GM12878 (cell line): Measurements from ENCODE around the gene PPM1G. TPM values are rescaled to one million over a fixed set of nuclear protein-coding genes. Genes with fewer than 3 reads are reported as not detected.

Experiments used
- ATAC-seq: fragments of 200-7000 bp; cut with Tn5 transposase; 3 replicates; pipeline ENCODE4 v1.9.1; 2020; ENCODE audit warnings: mild to moderate bottlenecking, moderate library complexity
- BruUV-seq: library from RNA; stranded (reverse); fragments of 400-500 nt; replicated peaks from 2 replicates; lab custom pipeline; 2021; lab: Mats Ljungman, UMichigan
- CTCF ChIA-PET: fragments of 300-600 bp; sonication (Branson Sonifier 250); formaldehyde crosslinking; extraction: SDS; loops from one replicate; lab custom pipeline; 2021; ENCODE audit warnings: inconsistent platforms; lab: Yijun Ruan, JAX
- POLR2A ChIA-PET: fragments of 350-600 bp; formaldehyde crosslinking; extraction: SDS; loops from one replicate; lab custom pipeline; 2021; ENCODE audit warnings: inconsistent platforms; lab: Charles Lee
- RAD21 ChIA-PET: fragments of 300-600 bp; sonication (Branson Sonifier 250); formaldehyde crosslinking; loops from one replicate; lab custom pipeline; 2023; ENCODE audit warnings: antibody characterized with exemption; ENCODE audit not compliant: unreplicated experiment; lab: Charles Lee
- SMC1A ChIA-PET: fragments of 300-600 bp; sonication (Branson Sonifier 250); formaldehyde crosslinking; loops from one replicate; lab custom pipeline; 2023; ENCODE audit not compliant: unreplicated experiment, uncharacterized antibody; lab: Charles Lee
- DNase-seq: peaks from one replicate; pipeline ENCODE4 v3.0.0-alpha.2; 2011; ENCODE audit warnings: low read depth, low spot score
- FAIRE-seq: peaks from 3 replicates; lab custom pipeline; 2011; peaks lifted over from hg19 to GRCh38; lab: Jason Lieb, UNC
- H2AFZ ChIP-seq: 2 replicates; pipeline ENCODE4 v1.6.0; 2011; ENCODE audit warnings: low read depth, low read length, control low read depth; ENCODE audit not compliant: control insufficient read depth
- H3K27ac ChIP-seq: 2 replicates; pipeline ENCODE4 v1.5.1; 2011; ENCODE audit warnings: control low read depth; ENCODE audit not compliant: control insufficient read depth, insufficient read depth
- H3K27me3 ChIP-seq, 2 experiments: replicated peaks in 1 of 2; 2 replicates each; pipeline versions ENCODE4 v1.6.0 to v1.6.1; 2011; ENCODE audit warnings: low read length in 1 of 2; ENCODE audit not compliant: control insufficient read depth in 2 of 2, insufficient read depth in 2 of 2
- H3K36me3 ChIP-seq, 2 experiments: 2 replicates each; pipeline ENCODE4 v1.5.1; 2011; ENCODE audit warnings: low read length in 1 of 2; ENCODE audit not compliant: control insufficient read depth in 2 of 2, insufficient read depth in 2 of 2
- H3K4me1 ChIP-seq: 2 replicates; pipeline ENCODE4 v1.6.1; 2011; ENCODE audit warnings: mild to moderate bottlenecking, low read length, moderate library complexity, mixed read lengths; ENCODE audit not compliant: control insufficient read depth, insufficient read depth
- H3K4me2 ChIP-seq: 2 replicates; pipeline ENCODE4 v1.6.0; 2011; ENCODE audit warnings: control low read depth; ENCODE audit not compliant: control insufficient read depth, insufficient read depth
- H3K4me3 ChIP-seq: fragments of 200-600 bp; sonication (generic); 2 replicates; pipeline ENCODE4 v1.5.1; 2016
- H3K79me2 ChIP-seq: 2 replicates; pipeline ENCODE4 v1.6.0; 2011; ENCODE audit warnings: low read length; ENCODE audit not compliant: control insufficient read depth, insufficient read depth
- H3K9ac ChIP-seq: 2 replicates; pipeline ENCODE4 v1.8.0; 2011; ENCODE audit warnings: low read length, control low read depth, mixed read lengths; ENCODE audit not compliant: control insufficient read depth, insufficient read depth
- H3K9me3 ChIP-seq: replicated peaks from 3 replicates; pipeline ENCODE4 v1.5.1; 2011; ENCODE audit warnings: mild to moderate bottlenecking, low read length; ENCODE audit not compliant: control insufficient read depth, insufficient read depth
- H4K20me1 ChIP-seq: 2 replicates; pipeline ENCODE4 v1.6.0; 2011; ENCODE audit not compliant: control insufficient read depth, insufficient read depth
- CBX5 ChIP-seq: sonication (generic); IDR thresholded peaks from 2 replicates; pipeline ENCODE4 v1.6.1; 2016; ENCODE audit warnings: low read depth, moderate library complexity, mild to moderate bottlenecking, inconsistent platforms
- CHD1 ChIP-seq: IDR thresholded peaks from 2 replicates; pipeline ENCODE4 v1.6.1; 2012; ENCODE audit warnings: low read depth, low read length, improper control_type of control experiment
- EP300 ChIP-seq, 2 experiments: fragments of 150-350 bp in 1 of 2; IDR thresholded peaks; 2 replicates each; pipeline ENCODE4 v1.6.1; 2011 to 2012; ENCODE audit warnings: low read depth in 2 of 2, low read length in 2 of 2, borderline replicate concordance in 1 of 2, improper control_type of control experiment in 1 of 2, inconsistent platforms in 1 of 2; ENCODE audit not compliant: control insufficient read depth in 1 of 2
- EZH2 ChIP-seq: IDR thresholded peaks from 2 replicates; pipeline ENCODE4 v1.6.1; 2012; ENCODE audit warnings: low read depth, mild to moderate bottlenecking, control low read depth, inconsistent platforms, low read length, borderline replicate concordance; ENCODE audit not compliant: control insufficient read depth
- GABPA ChIP-seq: IDR thresholded peaks from 2 replicates; pipeline ENCODE4 v1.6.1; 2014; ENCODE audit warnings: antibody characterized with exemption, low read depth, mild to moderate bottlenecking, inconsistent platforms
- MXI1 ChIP-seq: fragments of 150-350 bp; IDR thresholded peaks from 2 replicates; pipeline ENCODE4 v1.6.1; 2011; ENCODE audit warnings: low read depth, mild to moderate bottlenecking, inconsistent platforms, low read length, improper control_type of control experiment
- MYC ChIP-seq: IDR thresholded peaks from 2 replicates; pipeline ENCODE4 v1.6.1; 2011; ENCODE audit warnings: mild to moderate bottlenecking, low read length, moderate library complexity, inconsistent platforms; ENCODE audit not compliant: insufficient read depth, insufficient replicate concordance, insufficient read length, severe bottlenecking
- NFXL1 ChIP-seq: fragments of 450-650 bp; IDR thresholded peaks from 2 replicates; pipeline ENCODE4 v1.6.1; 2017; ENCODE audit warnings: antibody characterized with exemption, mild to moderate bottlenecking, borderline replicate concordance
- NR2C1 ChIP-seq: fragments of 450-650 bp; IDR thresholded peaks from 2 replicates; pipeline ENCODE4 v1.6.1; 2017; ENCODE audit warnings: antibody characterized with exemption, mild to moderate bottlenecking, moderate library complexity
- NRF1 ChIP-seq: conservative IDR thresholded peaks from 2 replicates; pipeline ENCODE4 v1.6.1; 2011; ENCODE audit warnings: mild to moderate bottlenecking, low read depth, low read length, improper control_type of control experiment
- RUNX3 ChIP-seq: IDR thresholded peaks from 2 replicates; pipeline ENCODE4 v1.6.1; 2012; ENCODE audit warnings: low read length, inconsistent platforms
- STAT1 ChIP-seq: fragments of 450-650 bp; conservative IDR thresholded peaks from 2 replicates; pipeline ENCODE4 v1.6.1; 2014; ENCODE audit warnings: antibody characterized with exemption, mild to moderate bottlenecking
- TAF1 ChIP-seq: IDR thresholded peaks from 2 replicates; pipeline ENCODE4 v1.6.1; 2011; ENCODE audit warnings: mild to moderate bottlenecking, low read depth, low read length, borderline replicate concordance
- TBL1XR1 ChIP-seq: IDR thresholded peaks from 2 replicates; pipeline ENCODE4 v1.6.1; 2012; ENCODE audit warnings: low read depth, low read length, improper control_type of control experiment
- ZNF274 ChIP-seq: IDR thresholded peaks from one replicate; pipeline ENCODE4 v1.8.0; 2011; ENCODE audit not compliant: insufficient read length, insufficient read depth
- WGBS: methylation state at CpG from one replicate; pipeline ENCODE4 v1.1.6; 2016; ENCODE audit warnings: low lambda C conversion rate; ENCODE audit not compliant: insufficient replicate concordance, insufficient coverage; ENCODE audit errors: missing lambda C conversion rate; 5-methylcytosine and 5-hydroxymethylcytosine counted together
- in situ Hi-C: fragments of 300-500 bp; cut with MboI; formaldehyde crosslinking; loops from 9 replicates; pipeline ENCODE4 v1.14.3; 2018; ENCODE audit warnings: mixed read lengths
- intact Hi-C: fragments of 100-400 bp; cut with micrococcal nuclease; formaldehyde crosslinking; loops from one replicate; pipeline ENCODE4 v1.14.2; 2022; ENCODE audit not compliant: unreplicated experiment
- polyA plus RNA-seq, 11 experiments: library from polyadenylated mRNA; depleted of rRNA in 4 of 11; unstranded in 6 of 11; stranded (reverse) in 5 of 11; fragments of >200 nt; fragmentation: Nextera tagmentation in 4 of 11; fragmentation: Illumina TruSeq in 1 of 11; extraction: Ambion mirVana in 4 of 11; extraction: Trizol in 1 of 11; gene quantifications; 1 replicate in 1 of 11; 2 replicates in 10 of 11; pipeline versions ENCODE4 v1.2.1 to v1.2.3, GENCODE V29; 2011 to 2016; ENCODE audit warnings: inconsistent platforms in 2 of 11, missing spikeins in 2 of 11, low read depth in 1 of 11
- total RNA-seq, 4 experiments: library from RNA; depleted of rRNA in 3 of 4; stranded (reverse); fragments of >200 nt in 3 of 4; fragmentation: Illumina TruSeq in 1 of 4; extraction: Trizol in 1 of 4; gene quantifications; 2 replicates each; pipeline versions ENCODE4 v1.2.1 to v1.2.3, GENCODE V29; 2013 to 2021
- TF ChIP-seq, protein P1 (sequence below): fragments of 450-650 bp; formaldehyde crosslinking; IDR thresholded peaks from 2 replicates; pipeline ENCODE4 v1.5.0; 2022; ENCODE audit warnings: mild to moderate bottlenecking, missing genetic modification characterization
- TF ChIP-seq, protein P2 (sequence below): fragments of 450-650 bp; formaldehyde crosslinking; IDR thresholded peaks from 2 replicates; pipeline ENCODE4 v1.4.0; 2022; ENCODE audit warnings: mild to moderate bottlenecking, moderate library complexity

The PPM1G gene
- total and polyA plus RNA-seq, 10 of the 15 experiments (the other 5 are each of a cell fraction or from before 2014, with no cell fraction given) = 68.8 to 171 (median 121) TPM

DNA sequence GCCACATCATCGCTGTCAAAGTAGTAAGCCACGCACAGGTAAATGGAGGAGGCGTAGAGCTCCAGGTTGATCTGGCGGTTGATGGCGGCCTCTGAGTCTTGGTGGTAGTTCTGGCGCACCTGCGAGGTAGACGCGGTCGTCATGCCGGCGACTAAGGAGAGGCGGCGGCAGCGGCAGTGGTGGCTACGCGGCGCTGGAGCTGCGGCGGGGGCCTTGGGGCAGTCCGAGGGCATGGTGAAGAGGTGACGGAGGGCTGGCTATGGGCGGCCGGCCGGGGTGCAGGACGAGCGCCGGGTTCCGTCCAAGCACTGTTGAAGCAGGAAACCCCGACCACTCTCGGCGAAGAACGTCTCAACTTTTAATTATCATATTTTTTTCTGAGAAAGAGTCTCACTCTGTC is 16.2 kb downstream of the PPM1G start:
- no TSS peak for BruUV-seq
- no peak overlapping the region for H3K4me3 ChIP-seq
- no peak overlapping the region for H2AFZ ChIP-seq
- POLR2A ChIA-PET = no interaction called here
- H3K9ac ChIP-seq = no peak overlapping the region
- no peak for TF ChIP-seq EP300 (IDR thresholded peaks at IDR 0.05; ENCODE audit: borderline replicate concordance in 1 of 2, control insufficient read depth in 1 of 2, low read depth in 2 of 2, low read length in 2 of 2)
- no peak for TF ChIP-seq EZH2
- TF ChIP-seq, protein P1, sequence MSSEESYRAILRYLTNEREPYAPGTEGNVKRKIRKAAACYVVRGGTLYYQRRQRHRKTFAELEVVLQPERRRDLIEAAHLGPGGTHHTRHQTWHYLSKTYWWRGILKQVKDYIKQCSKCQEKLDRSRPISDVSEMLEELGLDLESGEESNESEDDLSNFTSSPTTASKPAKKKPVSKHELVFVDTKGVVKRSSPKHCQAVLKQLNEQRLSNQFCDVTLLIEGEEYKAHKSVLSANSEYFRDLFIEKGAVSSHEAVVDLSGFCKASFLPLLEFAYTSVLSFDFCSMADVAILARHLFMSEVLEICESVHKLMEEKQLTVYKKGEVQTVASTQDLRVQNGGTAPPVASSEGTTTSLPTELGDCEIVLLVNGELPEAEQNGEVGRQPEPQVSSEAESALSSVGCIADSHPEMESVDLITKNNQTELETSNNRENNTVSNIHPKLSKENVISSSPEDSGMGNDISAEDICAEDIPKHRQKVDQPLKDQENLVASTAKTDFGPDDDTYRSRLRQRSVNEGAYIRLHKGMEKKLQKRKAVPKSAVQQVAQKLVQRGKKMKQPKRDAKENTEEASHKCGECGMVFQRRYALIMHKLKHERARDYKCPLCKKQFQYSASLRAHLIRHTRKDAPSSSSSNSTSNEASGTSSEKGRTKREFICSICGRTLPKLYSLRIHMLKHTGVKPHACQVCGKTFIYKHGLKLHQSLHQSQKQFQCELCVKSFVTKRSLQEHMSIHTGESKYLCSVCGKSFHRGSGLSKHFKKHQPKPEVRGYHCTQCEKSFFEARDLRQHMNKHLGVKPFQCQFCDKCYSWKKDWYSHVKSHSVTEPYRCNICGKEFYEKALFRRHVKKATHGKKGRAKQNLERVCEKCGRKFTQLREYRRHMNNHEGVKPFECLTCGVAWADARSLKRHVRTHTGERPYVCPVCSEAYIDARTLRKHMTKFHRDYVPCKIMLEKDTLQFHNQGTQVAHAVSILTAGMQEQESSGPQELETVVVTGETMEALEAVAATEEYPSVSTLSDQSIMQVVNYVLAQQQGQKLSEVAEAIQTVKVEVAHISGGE (CRISPR knock-in tag) = no peak
- TF ChIP-seq NRF1 = no peak
- no peak for TF ChIP-seq CBX5
- TF ChIP-seq, protein P2, sequence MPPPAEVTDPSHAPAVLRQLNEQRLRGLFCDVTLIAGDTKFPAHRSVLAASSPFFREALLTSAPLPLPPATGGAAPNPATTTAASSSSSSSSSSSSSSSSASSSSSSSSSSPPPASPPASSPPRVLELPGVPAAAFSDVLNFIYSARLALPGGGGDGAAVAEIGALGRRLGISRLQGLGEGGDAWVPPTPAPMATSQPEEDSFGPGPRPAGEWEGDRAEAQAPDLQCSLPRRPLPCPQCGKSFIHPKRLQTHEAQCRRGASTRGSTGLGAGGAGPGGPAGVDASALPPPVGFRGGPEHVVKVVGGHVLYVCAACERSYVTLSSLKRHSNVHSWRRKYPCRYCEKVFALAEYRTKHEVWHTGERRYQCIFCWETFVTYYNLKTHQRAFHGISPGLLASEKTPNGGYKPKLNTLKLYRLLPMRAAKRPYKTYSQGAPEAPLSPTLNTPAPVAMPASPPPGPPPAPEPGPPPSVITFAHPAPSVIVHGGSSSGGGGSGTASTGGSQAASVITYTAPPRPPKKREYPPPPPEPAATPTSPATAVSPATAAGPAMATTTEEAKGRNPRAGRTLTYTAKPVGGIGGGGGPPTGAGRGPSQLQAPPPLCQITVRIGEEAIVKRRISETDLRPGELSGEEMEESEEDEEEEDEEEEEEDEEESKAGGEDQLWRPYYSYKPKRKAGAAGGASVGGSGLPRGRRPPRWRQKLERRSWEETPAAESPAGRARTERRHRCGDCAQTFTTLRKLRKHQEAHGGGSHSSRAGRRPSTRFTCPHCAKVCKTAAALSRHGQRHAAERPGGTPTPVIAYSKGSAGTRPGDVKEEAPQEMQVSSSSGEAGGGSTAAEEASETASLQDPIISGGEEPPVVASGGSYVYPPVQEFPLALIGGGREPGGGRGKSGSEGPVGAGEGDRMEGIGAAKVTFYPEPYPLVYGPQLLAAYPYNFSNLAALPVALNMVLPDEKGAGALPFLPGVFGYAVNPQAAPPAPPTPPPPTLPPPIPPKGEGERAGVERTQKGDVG = no peak
- no peak for TF ChIP-seq STAT1
- no peak for TF ChIP-seq RUNX3
- TF ChIP-seq TBL1XR1 = no peak
- no peak for TF ChIP-seq ZNF274
- no peak for TF ChIP-seq MYC
- no peak for TF ChIP-seq MXI1
- no peak for TF ChIP-seq NFXL1
- no peak for TF ChIP-seq NR2C1
- TF ChIP-seq TAF1 = no peak
- TF ChIP-seq GABPA = no peak
- no peak for TF ChIP-seq CHD1
- TF ChIP-seq, all 136 proteins: peak for 0
- Histone ChIP-seq H4K20me1 (no peaks in the 10 kb centered on the region), H3K36me3 (peaks cover 2 to 7% of the 10 kb centered on the region in 2 experiments), H3K4me2 (no peak overlapping the region), H3K9me3 (no peaks in the 10 kb centered on the region), H3K79me2 (peaks cover 44% of the 10 kb centered on the region), H3K27ac (no peak overlapping the region), H3K4me1 (no peaks in the 10 kb centered on the region), H3K27me3 (no peaks in the 10 kb centered on the region)
- no peak for ATAC-seq
- SMC1A ChIA-PET = no interaction called here
- RAD21 ChIA-PET = no interaction called here
- CTCF ChIA-PET = no interaction called here
- in situ Hi-C loops = no loop called here
- no peak for FAIRE-seq
- intact Hi-C loops = no loop called here
- no peak for DNase-seq
- WGBS = 98% methylated on average over 29 of the region's 33 CpGs
